ENCODE data around the gene SCO2. TPM values are rescaled to one million over a fixed set of nuclear protein-coding genes. Genes with fewer than 3 reads are reported as not detected.

SCO2 gene
- total and polyA plus RNA-seq, 10 of the 15 experiments (the other 5 are each of a cell fraction or from before 2014, with no cell fraction given), result 0.18 to 16.0 (median 2.4) TPM; not detected in 1

- Histone ChIP-seq H3K79me2 (ENCODE audit: control insufficient read depth, insufficient read depth, low read length) (no peaks in the 10 kb centered on the region), H3K36me3 (ENCODE audit: control insufficient read depth in 2 of 2, insufficient read depth in 2 of 2, low read length in 1 of 2) (no peaks in the 10 kb centered on the region), H2AFZ (ENCODE audit: control insufficient read depth, low read depth, low read length) (no peak overlapping the region), H3K27me3 (replicated peaks in 1 of 2; ENCODE audit: control insufficient read depth in 2 of 2, insufficient read depth in 2 of 2, low read length in 1 of 2) (peaks cover 0 to 3% of the 10 kb centered on the region in 2 experiments; a peak in 2 of 4 replicates), H3K27ac (ENCODE audit: control insufficient read depth, insufficient read depth) (no peak overlapping the region), H3K4me2 (ENCODE audit: control insufficient read depth, insufficient read depth) (no peak overlapping the region), H3K4me3 (no peak overlapping the region), H4K20me1 (ENCODE audit: control insufficient read depth, insufficient read depth) (no peaks in the 10 kb centered on the region), H3K9me3 (replicated peaks; ENCODE audit: control insufficient read depth, insufficient read depth, low read length) (no peaks in the 10 kb centered on the region), H3K9ac (ENCODE audit: control insufficient read depth, insufficient read depth, low read length) (no peak overlapping the region), H3K4me1 (ENCODE audit: control insufficient read depth, insufficient read depth, low read length) (no peaks in the 10 kb centered on the region)
- FAIRE-seq (no peak), ATAC-seq (no peak), DNase-seq (ENCODE audit: low read depth, low spot score) (no peak)
- in situ Hi-C loops (cut with MboI) (no loop called here), intact Hi-C loops (cut with micrococcal nuclease; ENCODE audit: unreplicated experiment) (no loop called here)
- ChIA-PET CTCF (interaction anchor here (0.9 to 4.1 kb wide), 3 partner anchors 14 to 137 kb away, joined by 3 to 29 read pairs (median 4); partner anchors contain the start of gene SCO2), RAD21 (ENCODE audit: unreplicated experiment) (interaction anchor here (1.4 kb wide), 1 partner anchor 13 kb away, joined by 5 read pairs; no protein-coding TSS in a partner anchor), SMC1A (ENCODE audit: uncharacterized antibody, unreplicated experiment) (no interaction called here), POLR2A (no interaction called here)
- no TSS peak for BruUV-seq (replicated peaks)
- TF ChIP-seq CREB1 (IDR thresholded peaks at IDR 0.05; ENCODE audit: low read depth), result no peak
- TF ChIP-seq SUPT20H (IDR thresholded peaks at IDR 0.05; ENCODE audit: borderline replicate concordance, control insufficient read depth, low read depth, low read length), result no peak
- TF ChIP-seq, protein P1, sequence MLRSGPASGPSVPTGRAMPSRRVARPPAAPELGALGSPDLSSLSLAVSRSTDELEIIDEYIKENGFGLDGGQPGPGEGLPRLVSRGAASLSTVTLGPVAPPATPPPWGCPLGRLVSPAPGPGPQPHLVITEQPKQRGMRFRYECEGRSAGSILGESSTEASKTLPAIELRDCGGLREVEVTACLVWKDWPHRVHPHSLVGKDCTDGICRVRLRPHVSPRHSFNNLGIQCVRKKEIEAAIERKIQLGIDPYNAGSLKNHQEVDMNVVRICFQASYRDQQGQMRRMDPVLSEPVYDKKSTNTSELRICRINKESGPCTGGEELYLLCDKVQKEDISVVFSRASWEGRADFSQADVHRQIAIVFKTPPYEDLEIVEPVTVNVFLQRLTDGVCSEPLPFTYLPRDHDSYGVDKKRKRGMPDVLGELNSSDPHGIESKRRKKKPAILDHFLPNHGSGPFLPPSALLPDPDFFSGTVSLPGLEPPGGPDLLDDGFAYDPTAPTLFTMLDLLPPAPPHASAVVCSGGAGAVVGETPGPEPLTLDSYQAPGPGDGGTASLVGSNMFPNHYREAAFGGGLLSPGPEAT (IDR thresholded peaks at IDR 0.05; ENCODE audit: low read depth), result no peak
- 43% methylated on average over 8 of the region's 8 CpGs for WGBS (ENCODE audit: insufficient coverage, insufficient replicate concordance, low lambda C conversion rate, missing lambda C conversion rate)
These were observed 41.8 kb downstream of the SCO2 start for GRCh38 chr22:50483556-50483955.

GRCh38 chr22:50483106-50483505 is 42.3 kb downstream of the SCO2 start:
- 42% methylated on average over 10 of the region's 10 CpGs for WGBS (ENCODE audit: insufficient coverage, insufficient replicate concordance, low lambda C conversion rate, missing lambda C conversion rate)
- peaks cover 0 to 3% of the 10 kb centered on the region in 2 experiments; a peak in 2 of 4 replicates for H3K27me3 ChIP-seq (replicated peaks in 1 of 2; ENCODE audit: control insufficient read depth in 2 of 2, insufficient read depth in 2 of 2, low read length in 1 of 2)
- RAD21 ChIA-PET (ENCODE audit: unreplicated experiment), result no interaction called here
- DNase-seq (ENCODE audit: low read depth, low spot score), result no peak
- no peak overlapping the region for H3K27ac ChIP-seq (ENCODE audit: control insufficient read depth, insufficient read depth)
- no peak overlapping the region for H3K4me3 ChIP-seq
- no TSS peak for BruUV-seq (replicated peaks)
- H2AFZ ChIP-seq (ENCODE audit: control insufficient read depth, low read depth, low read length), result no peak overlapping the region
- in situ Hi-C loops (cut with MboI), result no loop called here
- H3K79me2 ChIP-seq (ENCODE audit: control insufficient read depth, insufficient read depth, low read length), result no peaks in the 10 kb centered on the region
- no peaks in the 10 kb centered on the region for H3K36me3 ChIP-seq (ENCODE audit: control insufficient read depth in 2 of 2, insufficient read depth in 2 of 2, low read length in 1 of 2)
- intact Hi-C loops (cut with micrococcal nuclease; ENCODE audit: unreplicated experiment), result no loop called here
- no peak overlapping the region for H3K4me2 ChIP-seq (ENCODE audit: control insufficient read depth, insufficient read depth)
- CTCF ChIA-PET, result no interaction called here
- FAIRE-seq, result no peak
- POLR2A ChIA-PET, result no interaction called here
- no peaks in the 10 kb centered on the region for H3K9me3 ChIP-seq (replicated peaks; ENCODE audit: control insufficient read depth, insufficient read depth, low read length)
- no peaks in the 10 kb centered on the region for H3K4me1 ChIP-seq (ENCODE audit: control insufficient read depth, insufficient read depth, low read length)
- no peak for ATAC-seq
- H4K20me1 ChIP-seq (ENCODE audit: control insufficient read depth, insufficient read depth), result no peaks in the 10 kb centered on the region
- SMC1A ChIA-PET (ENCODE audit: uncharacterized antibody, unreplicated experiment), result no interaction called here
- H3K9ac ChIP-seq (ENCODE audit: control insufficient read depth, insufficient read depth, low read length), result no peak overlapping the region
- TF ChIP-seq SMC3 (IDR thresholded peaks at IDR 0.05; ENCODE audit: borderline replicate concordance, low read length) (no peak), NFIC (IDR thresholded peaks at IDR 0.05; ENCODE audit: low read depth, low read length) (no peak), KLF5 (IDR thresholded peaks at IDR 0.05; ENCODE audit: partially characterized antibody) (no peak), MYC (IDR thresholded peaks at IDR 0.05; ENCODE audit: insufficient read depth, insufficient read length, insufficient replicate concordance, low read length, severe bottlenecking) (no peak), SP1 (IDR thresholded peaks at IDR 0.05; ENCODE audit: low read depth, low read length) (no peak), TARDBP (IDR thresholded peaks at IDR 0.05; ENCODE audit: borderline replicate concordance) (no peak), WRNIP1 (IDR thresholded peaks at IDR 0.05; ENCODE audit: borderline replicate concordance, low read depth, low read length) (no peak), PAX5 (IDR thresholded peaks at IDR 0.05; ENCODE audit: borderline replicate concordance, low read depth, low read length) (no peak), ZNF217 (IDR thresholded peaks at IDR 0.05) (no peak), ZBTB11 (CRISPR knock-in tag; IDR thresholded peaks at IDR 0.05) (no peak), SIN3A (IDR thresholded peaks at IDR 0.05; ENCODE audit: low read depth, low read length) (no peak)

All from GM12878 (cell line).